SK-N-SH treated with all-trans-retinoic acid at 6 μM for 48 hours (cell line): ENCODE data around the gene CKAP2.

Experiments used
- ATAC-seq: fragments of 200-7000 bp; cut with Tn5 transposase; 3 replicates; pipeline ENCODE4 v1.9.1; 2020; ENCODE audit warnings: mild to moderate bottlenecking, moderate library complexity
- ARNTL ChIP-seq: fragments of 450-650 bp; formaldehyde crosslinking; IDR thresholded peaks from 2 replicates; pipeline ENCODE4 v1.5.0; 2020; ENCODE audit warnings: low read depth, mild to moderate bottlenecking, moderate library complexity, borderline replicate concordance
- BACH2 ChIP-seq: fragments of 250-450 bp; sonication (Bioruptor Pico); IDR thresholded peaks from 2 replicates; pipeline ENCODE4 v1.9.0; 2021; ENCODE audit warnings: mild to moderate bottlenecking, borderline replicate concordance
- CSDC2 ChIP-seq: fragments of 250-450 bp; sonication (Bioruptor Pico); IDR thresholded peaks from 2 replicates; pipeline ENCODE4 v1.5.0; 2020; ENCODE audit warnings: mild to moderate bottlenecking, moderate library complexity
- ESRRG ChIP-seq: fragments of 250-450 bp; sonication (Bioruptor Pico); IDR thresholded peaks from 2 replicates; pipeline ENCODE4 v1.6.1; 2021; ENCODE audit warnings: mild to moderate bottlenecking
- GLIS3 ChIP-seq: fragments of 250-450 bp; sonication (Bioruptor Pico); IDR thresholded peaks from 2 replicates; pipeline ENCODE4 v1.5.0; 2020; ENCODE audit warnings: mild to moderate bottlenecking, moderate library complexity
- ISL1 ChIP-seq: fragments of 250-450 bp; sonication (Bioruptor Pico); IDR thresholded peaks from 2 replicates; pipeline ENCODE4 v2.1.2; 2022; ENCODE audit warnings: mild to moderate bottlenecking, moderate library complexity
- PPARA ChIP-seq: fragments of 250-450 bp; sonication (Bioruptor Pico); IDR thresholded peaks from 2 replicates; pipeline ENCODE4 v1.5.0; 2020; ENCODE audit warnings: mild to moderate bottlenecking, borderline replicate concordance
- RARB ChIP-seq: fragments of 250-450 bp; sonication (Bioruptor Pico); IDR thresholded peaks from 2 replicates; pipeline ENCODE4 v1.8.0; 2021; ENCODE audit warnings: mild to moderate bottlenecking, moderate library complexity
- SNAI2 ChIP-seq: fragments of 250-450 bp; sonication (Bioruptor Pico); IDR thresholded peaks from 2 replicates; pipeline ENCODE4 v1.5.0; 2020; ENCODE audit warnings: mild to moderate bottlenecking, moderate library complexity
- TCF4 ChIP-seq: fragments of 250-450 bp; sonication (Bioruptor Pico); IDR thresholded peaks from 2 replicates; pipeline ENCODE4 v1.8.0; 2021; ENCODE audit warnings: mild to moderate bottlenecking, moderate library complexity, borderline replicate concordance
- TOX ChIP-seq: fragments of 250-450 bp; sonication (Bioruptor Pico); IDR thresholded peaks from 2 replicates; pipeline ENCODE4 v1.8.0; 2021; ENCODE audit warnings: mild to moderate bottlenecking, moderate library complexity, borderline replicate concordance
- ZFP3 ChIP-seq: fragments of 250-450 bp; sonication (Bioruptor Pico); IDR thresholded peaks from 2 replicates; pipeline ENCODE4 v1.5.0; 2020; ENCODE audit warnings: mild to moderate bottlenecking, moderate library complexity
- ZFP30 ChIP-seq: fragments of 450-650 bp; formaldehyde crosslinking; IDR thresholded peaks from 2 replicates; pipeline ENCODE4 v1.5.0; 2022; ENCODE audit warnings: mild to moderate bottlenecking, moderate library complexity
- ZNF565 ChIP-seq: fragments of 450-650 bp; formaldehyde crosslinking; conservative IDR thresholded peaks from 2 replicates; pipeline ENCODE4 v1.5.0; 2020; ENCODE audit warnings: low read depth, mild to moderate bottlenecking, moderate library complexity
- ZNF70 ChIP-seq: fragments of 450-650 bp; formaldehyde crosslinking; IDR thresholded peaks from 2 replicates; pipeline ENCODE4 v1.5.0; 2020; ENCODE audit warnings: mild to moderate bottlenecking, moderate library complexity
- ZNF8 ChIP-seq: fragments of 450-650 bp; formaldehyde crosslinking; IDR thresholded peaks from 2 replicates; pipeline ENCODE4 v1.5.0; 2020; ENCODE audit warnings: mild to moderate bottlenecking, moderate library complexity
- TF ChIP-seq, protein P1 (sequence below): fragments of 250-450 bp; sonication (Bioruptor Pico); IDR thresholded peaks from 2 replicates; pipeline ENCODE4 v1.5.1; 2020; ENCODE audit warnings: low read depth, mild to moderate bottlenecking, moderate library complexity
- TF ChIP-seq, protein P2 (sequence below): fragments of 250-450 bp; sonication (Bioruptor Pico); IDR thresholded peaks from 2 replicates; pipeline ENCODE4 v1.5.1; 2021; ENCODE audit warnings: mild to moderate bottlenecking, moderate library complexity
- TF ChIP-seq, protein P3 (sequence below): fragments of 250-450 bp; sonication (Bioruptor Pico); IDR thresholded peaks from 2 replicates; pipeline ENCODE4 v1.8.0; 2020; ENCODE audit warnings: mild to moderate bottlenecking, moderate library complexity, borderline replicate concordance
- TF ChIP-seq, protein P4 (sequence below): fragments of 250-450 bp; sonication (Bioruptor Pico); IDR thresholded peaks from 2 replicates; pipeline ENCODE4 v1.8.0; 2021; ENCODE audit warnings: low read depth, mild to moderate bottlenecking, moderate library complexity, borderline replicate concordance

CKAP2 gene

DNA sequence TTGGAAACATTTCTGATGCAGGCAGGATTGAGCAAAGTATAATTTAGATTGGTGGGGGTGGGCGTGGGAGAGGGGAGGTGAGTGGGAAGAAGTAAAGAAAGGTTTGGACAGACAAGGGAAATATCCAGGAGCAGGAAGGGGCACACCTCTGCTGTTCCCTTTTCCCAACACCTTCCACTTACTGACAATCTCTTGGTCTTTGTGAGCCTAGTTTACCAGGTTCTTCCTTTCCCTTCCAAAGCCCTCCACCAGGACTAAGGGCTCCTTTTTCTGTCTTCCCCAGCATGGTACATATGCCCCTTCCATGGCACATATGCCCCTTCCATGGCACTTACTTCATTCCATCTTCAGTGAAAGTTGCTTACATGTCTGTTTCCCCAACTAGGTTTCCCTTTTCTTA lies 43.1 kb upstream of the CKAP2 start:
- ATAC-seq: no peak

DNA sequence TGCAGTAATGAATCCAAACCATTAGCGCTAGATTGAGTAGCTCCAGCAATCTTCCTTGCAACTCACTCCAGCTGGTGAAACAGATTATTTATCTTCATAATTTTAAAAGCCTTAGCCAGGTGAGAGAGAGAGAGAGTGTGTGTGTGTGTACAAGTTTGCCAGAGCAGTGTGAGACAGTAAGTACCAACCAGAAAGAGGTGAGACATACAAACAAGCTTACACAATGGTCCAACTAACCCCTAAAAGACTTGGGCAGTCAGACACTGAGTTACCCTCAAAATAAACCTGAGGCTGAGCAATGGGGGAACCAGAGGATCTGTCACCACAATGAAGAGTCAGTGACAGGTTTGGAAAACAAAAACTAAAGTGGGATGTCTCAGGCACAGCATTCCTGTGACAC lies 41.2 kb upstream of the CKAP2 start:
- ATAC-seq: no peak
- TF ChIP-seq, protein P1, sequence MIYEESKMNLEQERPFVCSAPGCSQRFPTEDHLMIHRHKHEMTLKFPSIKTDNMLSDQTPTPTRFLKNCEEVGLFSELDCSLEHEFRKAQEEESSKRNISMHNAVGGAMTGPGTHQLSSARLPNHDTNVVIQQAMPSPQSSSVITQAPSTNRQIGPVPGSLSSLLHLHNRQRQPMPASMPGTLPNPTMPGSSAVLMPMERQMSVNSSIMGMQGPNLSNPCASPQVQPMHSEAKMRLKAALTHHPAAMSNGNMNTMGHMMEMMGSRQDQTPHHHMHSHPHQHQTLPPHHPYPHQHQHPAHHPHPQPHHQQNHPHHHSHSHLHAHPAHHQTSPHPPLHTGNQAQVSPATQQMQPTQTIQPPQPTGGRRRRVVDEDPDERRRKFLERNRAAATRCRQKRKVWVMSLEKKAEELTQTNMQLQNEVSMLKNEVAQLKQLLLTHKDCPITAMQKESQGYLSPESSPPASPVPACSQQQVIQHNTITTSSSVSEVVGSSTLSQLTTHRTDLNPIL (CRISPR knock-in tag): no peak
- TF ChIP-seq ZFP3 (CRISPR knock-in tag) (no peak), ESRRG (CRISPR knock-in tag) (no peak), ARNTL (CRISPR knock-in tag) (no peak)

More for the DNA sequence above, 43.1 kb upstream of the CKAP2 start:
- no peak for TF ChIP-seq TOX (CRISPR knock-in tag)
- no peak for TF ChIP-seq ARNTL (CRISPR knock-in tag)

DNA sequence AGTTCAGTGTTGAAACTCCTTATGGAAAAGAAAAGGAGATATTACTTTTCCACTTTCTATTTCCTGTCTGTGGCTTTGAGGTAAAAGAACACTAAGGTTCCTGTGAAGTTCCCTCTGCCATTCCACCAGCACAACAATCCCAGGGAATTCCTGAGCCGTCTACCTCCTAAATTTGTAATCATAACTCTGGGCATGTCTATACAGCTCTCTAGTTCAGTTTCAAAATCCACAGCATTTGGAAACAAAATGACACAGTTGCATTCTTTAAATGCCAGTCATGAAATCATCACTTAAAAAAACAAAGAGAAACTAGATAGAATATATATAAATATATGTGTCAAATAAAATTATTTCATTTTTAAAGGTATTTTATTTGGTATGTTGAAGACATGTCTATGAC lies 40.3 kb upstream of the CKAP2 start:
- ATAC-seq: peak; percentile 76
- TF ChIP-seq GLIS3: no peak
- peak; percentile 38 for TF ChIP-seq ISL1

DNA sequence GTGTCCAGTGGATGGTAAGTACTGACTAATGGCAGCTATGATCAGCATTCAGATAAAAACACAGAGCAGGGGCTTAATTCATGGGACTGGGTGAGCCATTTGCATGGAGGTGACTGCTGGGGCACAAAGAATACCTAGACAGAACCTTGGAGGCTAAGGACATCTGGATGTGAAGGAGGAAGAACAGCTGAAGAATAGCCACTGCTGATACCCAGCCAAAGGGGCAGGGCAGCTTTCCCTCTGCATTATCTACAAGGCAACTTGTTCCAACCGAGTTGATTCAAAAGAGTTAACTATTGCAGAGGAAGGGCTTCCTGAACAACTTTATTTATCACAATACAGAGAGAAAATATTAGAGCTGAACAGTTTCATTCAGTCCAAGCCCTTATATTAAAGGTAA lies 36.2 kb upstream of the CKAP2 start:
- TF ChIP-seq, protein P2, sequence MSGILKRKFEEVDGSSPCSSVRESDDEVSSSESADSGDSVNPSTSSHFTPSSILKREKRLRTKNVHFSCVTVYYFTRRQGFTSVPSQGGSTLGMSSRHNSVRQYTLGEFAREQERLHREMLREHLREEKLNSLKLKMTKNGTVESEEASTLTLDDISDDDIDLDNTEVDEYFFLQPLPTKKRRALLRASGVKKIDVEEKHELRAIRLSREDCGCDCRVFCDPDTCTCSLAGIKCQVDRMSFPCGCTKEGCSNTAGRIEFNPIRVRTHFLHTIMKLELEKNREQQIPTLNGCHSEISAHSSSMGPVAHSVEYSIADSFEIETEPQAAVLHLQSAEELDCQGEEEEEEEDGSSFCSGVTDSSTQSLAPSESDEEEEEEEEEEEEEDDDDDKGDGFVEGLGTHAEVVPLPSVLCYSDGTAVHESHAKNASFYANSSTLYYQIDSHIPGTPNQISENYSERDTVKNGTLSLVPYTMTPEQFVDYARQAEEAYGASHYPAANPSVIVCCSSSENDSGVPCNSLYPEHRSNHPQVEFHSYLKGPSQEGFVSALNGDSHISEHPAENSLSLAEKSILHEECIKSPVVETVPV (CRISPR knock-in tag): no peak
- no peak for TF ChIP-seq TOX (CRISPR knock-in tag)
- no peak for TF ChIP-seq BACH2
- no peak for TF ChIP-seq CSDC2 (CRISPR knock-in tag)
- no peak for TF ChIP-seq ZNF8
- TF ChIP-seq, protein P3, sequence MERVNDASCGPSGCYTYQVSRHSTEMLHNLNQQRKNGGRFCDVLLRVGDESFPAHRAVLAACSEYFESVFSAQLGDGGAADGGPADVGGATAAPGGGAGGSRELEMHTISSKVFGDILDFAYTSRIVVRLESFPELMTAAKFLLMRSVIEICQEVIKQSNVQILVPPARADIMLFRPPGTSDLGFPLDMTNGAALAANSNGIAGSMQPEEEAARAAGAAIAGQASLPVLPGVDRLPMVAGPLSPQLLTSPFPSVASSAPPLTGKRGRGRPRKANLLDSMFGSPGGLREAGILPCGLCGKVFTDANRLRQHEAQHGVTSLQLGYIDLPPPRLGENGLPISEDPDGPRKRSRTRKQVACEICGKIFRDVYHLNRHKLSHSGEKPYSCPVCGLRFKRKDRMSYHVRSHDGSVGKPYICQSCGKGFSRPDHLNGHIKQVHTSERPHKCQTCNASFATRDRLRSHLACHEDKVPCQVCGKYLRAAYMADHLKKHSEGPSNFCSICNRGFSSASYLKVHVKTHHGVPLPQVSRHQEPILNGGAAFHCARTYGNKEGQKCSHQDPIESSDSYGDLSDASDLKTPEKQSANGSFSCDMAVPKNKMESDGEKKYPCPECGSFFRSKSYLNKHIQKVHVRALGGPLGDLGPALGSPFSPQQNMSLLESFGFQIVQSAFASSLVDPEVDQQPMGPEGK (CRISPR knock-in tag): no peak
- no peak for TF ChIP-seq GLIS3
- TF ChIP-seq ZNF565 (CRISPR knock-in tag): no peak
- TF ChIP-seq RARB: no peak
- no peak for TF ChIP-seq ZFP30 (CRISPR knock-in tag)
- no peak for TF ChIP-seq PPARA (CRISPR knock-in tag)
- ATAC-seq: no peak

DNA sequence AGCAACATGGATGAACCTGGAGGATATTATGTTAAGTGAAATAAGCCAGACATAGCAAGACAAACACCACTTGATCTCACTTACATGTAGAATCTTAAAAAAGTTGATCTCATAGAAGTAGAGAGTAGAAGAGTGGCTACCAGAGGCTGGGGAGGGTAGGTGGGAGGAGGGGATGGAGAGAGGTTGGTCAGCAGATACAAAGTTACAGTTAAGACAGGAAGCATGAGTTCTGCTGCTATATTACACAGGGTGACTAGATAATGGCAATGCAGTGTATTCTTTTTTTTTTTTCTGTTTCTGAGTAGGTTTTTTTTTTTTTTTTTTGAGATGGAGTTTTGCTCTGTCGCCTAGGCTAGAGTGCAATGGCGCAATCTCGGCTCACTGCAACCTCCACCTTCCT lies 34.1 kb upstream of the CKAP2 start:
- TF ChIP-seq PPARA (CRISPR knock-in tag) (no peak), SNAI2 (CRISPR knock-in tag) (no peak)
- ATAC-seq: no peak

DNA sequence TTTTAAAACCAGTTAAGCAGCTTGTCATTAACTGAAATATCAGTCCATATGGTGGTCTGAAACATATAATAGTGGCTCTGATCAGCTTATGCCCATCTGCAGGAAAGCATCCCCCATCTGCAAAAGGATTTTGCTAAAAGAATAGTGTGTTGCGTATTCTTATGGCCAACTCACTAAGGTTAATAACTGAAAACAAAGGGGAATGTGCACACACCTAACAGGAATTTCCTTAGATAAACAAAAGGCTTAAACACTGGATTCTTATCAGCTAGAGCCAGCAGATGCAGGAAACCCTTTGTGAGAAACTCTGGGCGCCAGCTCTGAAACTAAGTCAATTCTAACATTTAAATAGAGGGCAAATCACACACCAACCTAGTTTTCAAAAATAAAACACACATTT lies 27.0 kb upstream of the CKAP2 start:
- no peak for ATAC-seq
- TF ChIP-seq CSDC2 (CRISPR knock-in tag): no peak
- 0 out of 2 replicates have a peak, but pooled peaks have one; percentile 7 for TF ChIP-seq TCF4 (CRISPR knock-in tag)
- peak; percentile 71 for TF ChIP-seq ZNF70

DNA sequence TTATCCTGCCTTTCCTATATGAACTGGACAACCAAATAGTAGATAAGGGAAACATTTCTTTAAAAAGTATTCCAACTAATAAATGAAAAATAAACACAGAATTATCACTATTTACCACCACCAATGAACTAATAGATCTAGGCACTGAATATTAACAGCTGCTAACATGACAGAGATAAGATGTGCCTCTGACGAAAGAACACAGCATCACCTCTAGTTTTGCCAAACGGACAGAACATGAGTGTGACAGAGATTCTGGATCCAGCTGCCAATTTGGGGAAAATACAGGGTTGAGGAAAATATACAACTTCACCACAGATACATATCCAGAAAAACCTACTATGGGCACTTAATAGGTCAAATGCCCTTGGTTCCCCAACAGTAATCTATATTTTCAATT lies 22.8 kb upstream of the CKAP2 start:
- ATAC-seq: no peak
- TF ChIP-seq, protein P1 (CRISPR knock-in tag): no peak
- TF ChIP-seq ARNTL (CRISPR knock-in tag) (no peak), TCF4 (CRISPR knock-in tag) (no peak), ZFP30 (CRISPR knock-in tag) (no peak), BACH2 (no peak), ESRRG (CRISPR knock-in tag) (no peak), GLIS3 (no peak), ZNF8 (no peak), SNAI2 (CRISPR knock-in tag) (no peak)
- TF ChIP-seq, protein P3 (CRISPR knock-in tag): no peak
- TF ChIP-seq, protein P4, sequence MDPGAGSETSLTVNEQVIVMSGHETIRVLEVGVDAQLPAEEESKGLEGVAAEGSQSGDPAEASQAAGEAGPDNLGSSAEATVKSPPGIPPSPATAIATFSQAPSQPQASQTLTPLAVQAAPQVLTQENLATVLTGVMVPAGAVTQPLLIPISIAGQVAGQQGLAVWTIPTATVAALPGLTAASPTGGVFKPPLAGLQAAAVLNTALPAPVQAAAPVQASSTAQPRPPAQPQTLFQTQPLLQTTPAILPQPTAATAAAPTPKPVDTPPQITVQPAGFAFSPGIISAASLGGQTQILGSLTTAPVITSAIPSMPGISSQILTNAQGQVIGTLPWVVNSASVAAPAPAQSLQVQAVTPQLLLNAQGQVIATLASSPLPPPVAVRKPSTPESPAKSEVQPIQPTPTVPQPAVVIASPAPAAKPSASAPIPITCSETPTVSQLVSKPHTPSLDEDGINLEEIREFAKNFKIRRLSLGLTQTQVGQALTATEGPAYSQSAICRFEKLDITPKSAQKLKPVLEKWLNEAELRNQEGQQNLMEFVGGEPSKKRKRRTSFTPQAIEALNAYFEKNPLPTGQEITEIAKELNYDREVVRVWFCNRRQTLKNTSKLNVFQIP (CRISPR knock-in tag): no peak
